Naive thymus-derived CD4-positive, alpha-beta T cell (primary cell): Measurements from ENCODE around the gene HOXC11. TPM values are rescaled to one million over a fixed set of nuclear protein-coding genes. Genes with fewer than 3 reads are reported as not detected.

Experiments
- ATAC-seq: fragments of 150-1000 bp; cut with Tn5 transposase; 2 replicates; pipeline ENCODE4 v1.10.0; 2021; ENCODE audit warnings: mild to moderate bottlenecking, moderate library complexity
- CTCF ChIA-PET: fragments of 350-600 bp; sonication (Branson Sonifier 250); formaldehyde crosslinking; loops from one replicate; lab custom pipeline; 2021; ENCODE audit warnings: antibody characterized with exemption; lab: Charles Lee
- POLR2A ChIA-PET: fragments of 350-600 bp; sonication (Branson Sonifier 250); formaldehyde crosslinking; loops from one replicate; lab custom pipeline; 2021; ENCODE audit warnings: antibody characterized with exemption, inconsistent platforms; lab: Charles Lee
- DNase-seq, 9 donors: peaks; one replicate each; pipeline versions ENCODE4 v3.0.0 to v3.0.0-alpha.2; 2020 to 2022; ENCODE audit warnings: mixed read lengths in 1 of 9
- H3K27ac ChIP-seq: one replicate; pipeline ENCODE4 v1.7.0; 2013; ENCODE audit warnings: mild to moderate bottlenecking, low read depth, low read length, moderate library complexity
- H3K27me3 ChIP-seq, 2 donors: one replicate each; pipeline ENCODE4 v1.7.0; 2013; ENCODE audit warnings: low read length in 2 of 2, mild to moderate bottlenecking in 2 of 2, moderate library complexity in 2 of 2; ENCODE audit not compliant: control insufficient read depth in 2 of 2, insufficient read depth in 2 of 2
- H3K36me3 ChIP-seq, 3 experiments: 1 replicate in 2 of 3; 2 replicates in 1 of 3; pipeline ENCODE4 v1.7.0; 2013; ENCODE audit warnings: low read length in 3 of 3, mild to moderate bottlenecking in 3 of 3, moderate library complexity in 1 of 3; ENCODE audit not compliant: insufficient read depth in 3 of 3, control insufficient read depth in 2 of 3
- H3K4me1 ChIP-seq, 2 donors: one replicate each; pipeline ENCODE4 v1.7.0; 2013; ENCODE audit warnings: low read length in 2 of 2, mild to moderate bottlenecking in 2 of 2, moderate library complexity in 1 of 2; ENCODE audit not compliant: control insufficient read depth in 2 of 2, insufficient read depth in 2 of 2
- H3K4me3 ChIP-seq: 2 replicates; pipeline ENCODE4 v1.7.0; 2013; ENCODE audit warnings: mild to moderate bottlenecking, low read length
- H3K9me3 ChIP-seq, 3 experiments: 1 replicate in 2 of 3; 2 replicates in 1 of 3; pipeline ENCODE4 v1.7.0; 2013; ENCODE audit warnings: low read length in 3 of 3; ENCODE audit not compliant: control insufficient read depth in 2 of 3
- H3K27ac Mint-ChIP-seq, 9 donors: one replicate each; pipeline ENCODE4 v1.8.0; 2020 to 2022; ENCODE audit warnings: mixed read lengths in 9 of 9, mild to moderate bottlenecking in 8 of 9, moderate library complexity in 5 of 9, inconsistent platforms in 2 of 9
- H3K27me3 Mint-ChIP-seq, 5 donors: one replicate each; pipeline ENCODE4 v1.8.0; 2021 to 2022; ENCODE audit warnings: mixed read lengths in 5 of 5, mild to moderate bottlenecking in 1 of 5
- H3K36me3 Mint-ChIP-seq, 5 donors: one replicate each; pipeline ENCODE4 v1.8.0; 2020 to 2022; ENCODE audit warnings: mixed read lengths in 5 of 5, mild to moderate bottlenecking in 3 of 5, inconsistent platforms in 1 of 5
- H3K4me1 Mint-ChIP-seq, 7 donors: one replicate each; pipeline ENCODE4 v1.8.0; 2020 to 2022; ENCODE audit warnings: mixed read lengths in 7 of 7, mild to moderate bottlenecking in 3 of 7, inconsistent platforms in 1 of 7
- H3K4me3 Mint-ChIP-seq, 10 donors: one replicate each; pipeline ENCODE4 v1.8.0; 2020 to 2022; ENCODE audit warnings: mild to moderate bottlenecking in 10 of 10, mixed read lengths in 10 of 10, moderate library complexity in 6 of 10, inconsistent platforms in 2 of 10
- H3K9me3 Mint-ChIP-seq, 11 donors: one replicate each; pipeline ENCODE4 v1.8.0; 2020 to 2022; ENCODE audit warnings: mixed read lengths in 11 of 11, mild to moderate bottlenecking in 4 of 11, inconsistent platforms in 1 of 11, moderate library complexity in 1 of 11
- intact Hi-C, 2 donors: fragments of 100-400 bp; cut with micrococcal nuclease; formaldehyde crosslinking; loops; one replicate each; pipeline ENCODE4 v1.15.1; 2023
- polyA plus RNA-seq, 2 donors: library from polyadenylated mRNA; unstranded; fragments of 300-500 nt; fragmentation: Illumina TruSeq; gene quantifications; one replicate each; pipeline ENCODE4 v1.2.3, GENCODE V29; 2021
- total RNA-seq, 6 experiments: library from RNA in 5 of 6; stranded (reverse) in 5 of 6; gene quantifications; 1 replicate in 5 of 6; 2 replicates in 1 of 6; pipeline ENCODE4 v1.2.3 and lab custom pipeline; 2021 to 2026

The HOXC11 gene
- total and polyA plus RNA-seq, 7 experiments from 2014 or later: not detected

DNA sequence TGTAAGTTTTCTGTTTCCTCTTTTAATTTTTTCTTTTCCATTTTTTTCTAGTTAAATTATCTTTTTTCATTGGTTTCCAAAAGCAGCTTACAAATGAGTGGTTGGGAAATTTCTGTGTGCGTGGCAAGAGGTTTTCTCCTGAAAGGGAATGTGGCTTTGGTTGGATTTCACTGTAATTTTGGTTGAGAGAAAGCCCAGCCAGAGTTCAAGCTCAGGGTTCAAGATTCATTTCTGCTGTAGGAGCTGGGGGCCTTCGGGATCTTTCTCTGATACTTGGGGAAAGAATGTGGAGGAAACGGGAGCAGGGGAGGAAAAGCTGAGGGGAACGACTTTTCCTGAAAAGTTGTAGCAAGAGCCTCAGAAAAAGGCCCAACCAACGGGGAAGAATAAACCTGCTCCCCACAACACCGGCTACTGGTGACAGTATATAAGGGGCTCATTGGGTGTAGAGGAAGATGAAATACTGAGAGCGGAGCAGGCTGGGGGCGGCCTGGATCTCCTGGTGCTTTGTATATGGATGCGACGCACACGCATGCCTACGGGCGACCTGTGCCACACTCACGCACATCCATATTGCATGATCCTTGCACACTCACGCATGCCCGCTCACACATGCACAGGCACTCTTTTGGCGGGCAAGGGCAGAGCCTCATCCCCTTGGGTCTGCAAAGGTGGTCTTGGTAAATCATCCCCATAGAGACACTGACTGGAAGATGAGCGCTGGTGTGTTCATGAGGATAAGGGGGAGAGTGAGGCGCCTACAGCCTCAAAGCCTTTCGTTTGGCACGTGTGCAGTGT is 14.0 kb downstream of the HOXC11 start:
- peak overlapping the region in 3 of 9 donors; percentile 7 to 47 (median 13) for H3K27ac Mint-ChIP-seq
- peak overlapping the region in 8 of 10 donors; percentile 1 to 71 (median 50) for H3K4me3 Mint-ChIP-seq
- intact Hi-C loops: loop anchor here in 1 of 2 donors (5.0 kb wide), 2 partner anchors 35 to 40 kb away; partner anchors contain the start of genes HOXC12 and HOXC6
- DNase-seq: no peak
- no peak for ATAC-seq
- peaks cover 0 to 3% (median 0%) of the 10 kb centered on the region in 5 donors for H3K36me3 Mint-ChIP-seq
- ChIA-PET POLR2A (interaction anchor here (1.0 to 1.5 kb wide), 2 partner anchors 9 to 10 kb away, joined by 3 to 6 read pairs; no protein-coding TSS in a partner anchor), CTCF (interaction anchor here (1.3 kb wide), 1 partner anchor 221 kb away, joined by 3 read pairs; no protein-coding TSS in a partner anchor)
- H3K27me3 Mint-ChIP-seq: peaks cover 88 to 95% (median 90%) of the 10 kb centered on the region in 5 donors
- H3K36me3 ChIP-seq: no peaks in the 10 kb centered on the region
- H3K9me3 Mint-ChIP-seq: peaks cover 0 to 20% (median 0%) of the 10 kb centered on the region in 11 donors
- peaks cover 20 to 23% of the 10 kb centered on the region in 2 donors for H3K4me1 ChIP-seq
- H3K4me1 Mint-ChIP-seq: peaks cover 32 to 55% (median 44%) of the 10 kb centered on the region in 7 donors
- no peak overlapping the region for H3K27ac ChIP-seq
- H3K9me3 ChIP-seq: no peaks in the 10 kb centered on the region
- no peak overlapping the region for H3K4me3 ChIP-seq
- peaks cover 70 to 89% of the 10 kb centered on the region in 2 donors for H3K27me3 ChIP-seq

DNA sequence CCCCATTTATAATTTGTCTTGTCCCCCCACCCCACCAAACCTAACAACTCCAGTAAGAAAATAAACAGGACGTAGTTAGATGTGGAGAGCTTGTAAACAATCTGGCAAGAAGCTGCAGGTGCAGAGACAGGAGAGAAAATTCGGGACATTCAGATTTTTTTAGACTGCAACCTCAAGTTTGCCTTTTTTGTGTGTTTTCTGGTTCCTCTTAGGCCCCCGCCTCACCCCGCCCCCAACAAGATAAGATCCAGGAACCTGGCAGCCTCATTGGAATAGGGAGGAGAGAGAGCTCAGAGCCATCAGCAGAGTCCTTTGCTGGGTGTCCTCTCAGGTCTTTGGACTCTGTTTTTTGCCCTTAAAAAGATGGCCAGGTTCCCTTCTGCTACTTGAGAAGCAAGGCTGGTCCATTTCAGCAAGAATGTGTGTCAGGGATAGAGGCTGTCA is 14.9 kb downstream of the HOXC11 start:
- CTCF ChIA-PET: interaction anchor here (1.5 kb wide), 1 partner anchor 227 kb away, joined by 5 read pairs; no protein-coding TSS in a partner anchor
- H3K36me3 Mint-ChIP-seq: peaks cover 0 to 3% (median 0%) of the 10 kb centered on the region in 5 donors
- DNase-seq (no peak), ATAC-seq (no peak)
- peaks cover 87 to 95% (median 91%) of the 10 kb centered on the region in 5 donors for H3K27me3 Mint-ChIP-seq
- Histone ChIP-seq H3K4me1 (peaks cover 20 to 23% of the 10 kb centered on the region in 2 donors), H3K9me3 (no peaks in the 10 kb centered on the region), H3K27me3 (peaks cover 67 to 87% of the 10 kb centered on the region in 2 donors), H3K27ac (no peak overlapping the region), H3K36me3 (no peaks in the 10 kb centered on the region), H3K4me3 (no peak overlapping the region)
- H3K4me3 Mint-ChIP-seq: peak overlapping the region in 2 of 10 donors; percentile 16 to 39
- no peak overlapping the region for H3K27ac Mint-ChIP-seq
- POLR2A ChIA-PET: interaction anchor here (0.6 to 1.5 kb wide), 2 partner anchors 11 to 43 kb away, joined by 3 to 6 read pairs; no protein-coding TSS in a partner anchor
- peaks cover 32 to 55% (median 44%) of the 10 kb centered on the region in 7 donors for H3K4me1 Mint-ChIP-seq
- H3K9me3 Mint-ChIP-seq: peaks cover 0 to 18% (median 0%) of the 10 kb centered on the region in 11 donors
- intact Hi-C loops: loop anchor here in 1 of 2 donors (2.0 to 5.0 kb wide), 3 partner anchors 36 to 197 kb away; partner anchors contain the start of genes HOXC12 and HOXC6

DNA sequence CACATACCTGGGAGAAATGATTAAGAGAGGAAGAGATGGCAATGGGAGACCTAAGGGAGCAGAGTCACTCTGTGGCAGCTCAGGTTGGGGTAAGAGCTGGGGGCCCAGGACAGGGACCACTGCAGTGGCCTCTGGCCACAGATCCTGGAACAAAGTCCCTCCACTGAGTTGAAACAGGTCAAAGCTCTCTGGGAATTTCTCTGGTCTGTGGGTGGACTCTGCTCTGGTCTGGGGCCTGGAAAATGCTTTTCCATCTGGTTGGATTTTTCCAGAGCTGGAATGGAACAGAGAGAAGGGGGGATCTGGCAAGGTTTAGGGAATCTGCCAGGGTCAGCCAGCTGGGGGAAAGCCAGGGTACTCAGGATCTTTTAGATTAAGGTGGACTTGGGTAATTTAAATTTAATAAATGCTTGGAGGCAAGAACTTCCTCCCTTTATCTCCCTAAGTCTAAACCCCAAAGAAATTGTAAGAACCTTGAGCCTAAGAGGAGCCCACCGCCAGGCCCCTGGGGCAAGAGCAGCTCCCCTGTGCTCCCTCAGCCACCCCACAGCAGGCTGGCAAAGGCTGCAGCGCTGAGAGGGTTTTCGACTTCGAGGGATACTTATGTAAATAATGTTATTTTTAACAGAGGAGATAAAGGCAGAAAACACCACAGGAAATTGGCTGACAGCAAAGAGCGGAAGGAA is 15.8 kb downstream of the HOXC11 start:
- intact Hi-C loops: loop anchor here in 1 of 2 donors (2.0 to 5.0 kb wide), 3 partner anchors 36 to 198 kb away; partner anchors contain the start of genes HOXC12 and HOXC6
- Histone ChIP-seq H3K27me3 (peaks cover 71 to 87% of the 10 kb centered on the region in 2 donors), H3K4me3 (no peak overlapping the region), H3K4me1 (peaks cover 20 to 23% of the 10 kb centered on the region in 2 donors), H3K36me3 (no peaks in the 10 kb centered on the region), H3K9me3 (no peaks in the 10 kb centered on the region), H3K27ac (no peak overlapping the region)
- Mint-ChIP-seq H3K36me3 (peaks cover 0 to 3% (median 0%) of the 10 kb centered on the region in 5 donors), H3K4me1 (peaks cover 32 to 53% (median 47%) of the 10 kb centered on the region in 7 donors), H3K9me3 (peaks cover 0 to 10% (median 0%) of the 10 kb centered on the region in 11 donors), H3K27me3 (peaks cover 86 to 95% (median 91%) of the 10 kb centered on the region in 5 donors), H3K4me3 (peak overlapping the region in 9 of 10 donors; percentile 22 to 75 (median 59)), H3K27ac (peak overlapping the region in 1 of 9 donors; percentile 13)
- ATAC-seq (no peak), DNase-seq (no peak)
- POLR2A ChIA-PET: interaction anchor here (0.8 kb wide), 1 partner anchor 11 kb away, joined by 3 read pairs; the partner anchor contains the start of gene HOXC9
- CTCF ChIA-PET: interaction anchor here (1.5 kb wide), 1 partner anchor 226 kb away, joined by 5 read pairs; no protein-coding TSS in a partner anchor

GRCh38 chr12:53989227-53990113 is 16.5 kb downstream of the HOXC11 start:
- ChIA-PET CTCF (interaction anchor here (1.1 kb wide), 1 partner anchor 17 kb away, joined by 3 read pairs; no protein-coding TSS in a partner anchor), POLR2A (interaction anchor here (0.8 to 1.6 kb wide), 2 partner anchors 10 to 27 kb away, joined by 3 to 4 read pairs; partner anchors contain the start of gene HOXC9)
- DNase-seq (peak in 1 of 9 donors; percentile 40), ATAC-seq (no peak)
- intact Hi-C loops: loop anchor here in 1 of 2 donors (2.0 to 5.0 kb wide), 3 partner anchors 37 to 199 kb away; partner anchors contain the start of genes HOXC12 and HOXC6
- peaks cover 0 to 6% (median 0%) of the 10 kb centered on the region in 5 donors for H3K36me3 Mint-ChIP-seq
- H3K4me3 ChIP-seq: no peak overlapping the region
- peak overlapping the region; percentile 22 to 75 (median 59) for H3K4me3 Mint-ChIP-seq
- H3K27me3 ChIP-seq: peaks cover 72 to 87% of the 10 kb centered on the region in 2 donors
- no peaks in the 10 kb centered on the region for H3K9me3 ChIP-seq
- H3K9me3 Mint-ChIP-seq: peaks cover 0 to 14% (median 0%) of the 10 kb centered on the region in 11 donors
- peaks cover 20 to 23% of the 10 kb centered on the region in 2 donors for H3K4me1 ChIP-seq
- no peak overlapping the region for H3K27ac ChIP-seq
- peak overlapping the region in 1 of 9 donors; percentile 13 for H3K27ac Mint-ChIP-seq
- H3K4me1 Mint-ChIP-seq: peaks cover 32 to 56% (median 52%) of the 10 kb centered on the region in 7 donors
- no peaks in the 10 kb centered on the region for H3K36me3 ChIP-seq
- H3K27me3 Mint-ChIP-seq: peaks cover 88 to 97% (median 93%) of the 10 kb centered on the region in 5 donors

DNA sequence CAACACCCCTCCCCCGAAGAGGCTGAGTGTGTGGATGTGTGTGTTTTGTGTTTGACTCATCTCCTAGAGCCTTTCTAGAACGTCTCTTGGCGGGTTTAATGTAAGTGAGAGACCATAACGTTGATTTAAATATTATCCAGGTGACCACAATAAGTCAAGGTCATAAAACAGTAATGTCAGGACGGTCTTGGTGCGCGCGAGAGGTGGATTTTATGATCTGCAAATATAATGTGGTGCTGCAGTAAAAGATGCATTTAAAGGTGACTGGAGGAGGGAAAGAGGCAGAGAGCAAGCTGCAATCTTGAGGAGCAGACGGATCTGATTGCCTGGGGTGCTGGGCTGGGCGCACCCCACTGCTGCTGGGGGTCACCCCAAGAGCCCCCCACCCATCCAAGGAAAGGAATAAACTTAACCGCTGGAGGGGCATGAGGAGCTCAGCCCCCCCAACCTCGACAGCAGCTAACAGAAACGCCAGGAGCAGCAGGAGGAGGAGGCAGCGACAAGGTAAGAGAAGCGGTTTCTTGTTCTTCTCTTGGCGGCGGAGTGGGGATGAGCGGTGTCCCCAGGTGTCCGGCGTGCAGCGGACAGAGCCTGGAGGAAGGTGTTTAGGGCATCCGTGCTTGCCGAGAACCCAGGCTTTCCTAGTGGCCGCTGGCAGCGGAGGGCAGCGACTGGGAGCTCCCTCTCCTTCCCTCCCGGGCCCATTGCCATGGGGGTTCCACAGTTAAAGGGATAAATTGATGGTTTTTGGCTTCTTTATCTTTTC is 17.6 kb downstream of the HOXC11 start:
- peaks cover 0 to 6% (median 0%) of the 10 kb centered on the region in 5 donors for H3K36me3 Mint-ChIP-seq
- H3K9me3 Mint-ChIP-seq: peaks cover 0 to 14% (median 0%) of the 10 kb centered on the region in 11 donors
- H3K4me1 Mint-ChIP-seq: peaks cover 31 to 58% (median 52%) of the 10 kb centered on the region in 7 donors
- H3K27me3 ChIP-seq: peaks cover 65 to 89% of the 10 kb centered on the region in 2 donors
- POLR2A ChIA-PET: interaction anchor here (1.6 kb wide), 1 partner anchor 26 kb away, joined by 4 read pairs; no protein-coding TSS in a partner anchor
- peaks cover 88 to 97% (median 93%) of the 10 kb centered on the region in 5 donors for H3K27me3 Mint-ChIP-seq
- no peaks in the 10 kb centered on the region for H3K9me3 ChIP-seq
- DNase-seq (no peak), ATAC-seq (no peak)
- CTCF ChIA-PET: interaction anchor here (0.6 to 1.1 kb wide), 2 partner anchors 18 to 27 kb away, joined by 3 read pairs; no protein-coding TSS in a partner anchor
- H3K36me3 ChIP-seq: no peaks in the 10 kb centered on the region
- H3K4me3 Mint-ChIP-seq: peak overlapping the region in 1 of 10 donors; percentile 1
- H3K4me3 ChIP-seq: no peak overlapping the region
- H3K27ac ChIP-seq: no peak overlapping the region
- intact Hi-C loops: no loop called here
- peak overlapping the region in 1 of 9 donors; percentile 46 for H3K27ac Mint-ChIP-seq
- peaks cover 15 to 26% of the 10 kb centered on the region in 2 donors for H3K4me1 ChIP-seq
